HG03354 (cell line): ENCODE data around the gene PSMD4.

Experiments
- ATAC-seq: cut with Tn5 transposase; IDR thresholded peaks from one replicate; pipeline ENCODE4 v1.9.1; 2021; ENCODE audit warnings: mild to moderate bottlenecking; ENCODE audit not compliant: unreplicated experiment, poor library complexity, severe bottlenecking

The PSMD4 gene

DNA sequence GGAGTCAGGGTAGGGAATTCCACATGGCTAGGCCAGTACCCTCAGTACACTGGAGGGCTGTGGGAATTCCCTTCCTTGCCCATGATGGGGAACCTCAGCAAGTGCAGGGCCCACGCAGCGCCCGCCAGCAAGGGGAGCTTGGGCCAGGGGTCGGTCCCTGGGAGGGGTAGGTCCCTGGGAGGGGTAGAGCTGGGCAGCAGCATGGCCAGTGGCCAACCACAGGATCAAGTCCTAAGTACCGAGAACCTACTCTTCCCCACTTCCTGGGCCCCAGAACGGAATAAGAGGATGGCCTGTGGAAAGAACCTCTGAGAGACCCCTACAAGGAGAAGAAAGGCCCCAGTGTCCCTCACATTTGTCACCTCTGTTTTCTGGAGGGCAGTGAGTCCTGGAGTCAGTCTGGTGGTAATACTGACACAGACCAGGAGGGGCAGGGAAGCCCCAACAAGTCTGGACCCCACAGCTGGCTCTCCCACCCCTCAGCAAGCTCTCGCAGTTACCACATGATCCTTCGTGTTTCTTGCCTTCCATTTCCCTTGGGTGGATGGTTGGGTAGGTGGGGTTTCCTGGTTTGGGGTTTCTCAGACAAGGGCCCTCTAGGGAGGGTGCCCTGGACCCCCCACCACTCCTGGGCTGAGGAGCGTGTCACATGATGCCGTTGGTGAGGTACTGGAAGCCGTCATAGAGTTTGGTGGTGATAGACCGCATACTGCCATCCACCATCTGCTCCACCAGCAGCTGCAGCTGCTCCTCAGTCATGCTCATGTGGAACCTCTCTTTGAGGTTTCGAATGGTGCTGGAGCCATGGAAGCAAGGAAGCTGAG lies 37.9 kb downstream of the PSMD4 start:
- ATAC-seq = no peak

DNA sequence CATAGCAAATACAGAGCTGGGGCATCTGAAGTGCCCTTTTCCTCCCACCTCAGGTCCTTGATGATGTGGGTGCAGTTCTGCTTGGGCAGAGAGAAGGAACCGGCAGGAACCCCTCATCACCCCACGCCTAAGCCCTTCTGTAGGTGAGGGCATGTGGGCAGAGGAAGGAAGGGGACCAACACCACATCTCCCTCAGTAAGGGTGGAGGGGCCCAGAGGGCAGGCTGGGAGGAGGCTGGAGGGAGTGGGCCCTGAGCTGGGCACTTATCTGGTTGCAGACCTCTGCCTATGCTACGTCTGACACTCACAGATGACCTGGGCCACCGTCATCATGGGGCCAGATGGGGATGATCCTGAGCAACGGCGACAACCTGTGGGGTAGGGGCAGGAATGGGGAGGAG lies 38.6 kb downstream of the PSMD4 start:
- no peak for ATAC-seq

DNA sequence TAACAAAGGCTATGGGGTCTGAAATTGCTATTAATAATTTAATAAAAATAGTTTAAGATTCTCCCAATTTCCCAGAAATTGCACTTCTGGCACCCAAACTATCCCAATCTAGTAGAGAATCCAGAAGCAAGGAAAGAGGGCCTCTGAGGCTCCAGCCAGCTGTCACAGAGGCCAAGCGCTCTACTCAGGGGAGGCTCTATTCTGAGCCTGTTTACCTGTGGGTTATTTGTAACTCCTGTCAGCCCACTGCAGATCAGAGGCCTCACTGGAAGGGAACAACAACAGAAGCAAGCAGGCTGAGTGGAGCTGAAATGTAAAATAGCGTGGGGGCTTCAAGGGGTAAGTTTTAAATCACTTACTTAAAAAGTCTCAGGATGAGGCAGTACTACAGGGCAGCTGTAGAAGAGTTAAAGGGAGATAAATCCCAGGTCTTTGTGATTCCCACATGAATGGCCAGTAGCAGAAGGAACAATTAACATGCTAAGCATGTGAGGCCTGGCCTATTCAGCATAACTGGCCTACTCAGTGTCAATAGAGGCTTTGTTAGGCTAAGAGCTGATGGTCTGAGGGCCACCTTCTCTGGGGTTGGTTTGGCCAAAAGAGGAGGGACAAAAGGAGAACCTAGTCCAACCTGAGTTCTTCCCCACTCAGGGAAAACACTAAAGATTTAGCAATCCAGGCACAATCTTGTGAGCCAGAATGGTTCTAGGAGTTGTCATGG lies 40.4 kb downstream of the PSMD4 start:
- no peak for ATAC-seq

DNA sequence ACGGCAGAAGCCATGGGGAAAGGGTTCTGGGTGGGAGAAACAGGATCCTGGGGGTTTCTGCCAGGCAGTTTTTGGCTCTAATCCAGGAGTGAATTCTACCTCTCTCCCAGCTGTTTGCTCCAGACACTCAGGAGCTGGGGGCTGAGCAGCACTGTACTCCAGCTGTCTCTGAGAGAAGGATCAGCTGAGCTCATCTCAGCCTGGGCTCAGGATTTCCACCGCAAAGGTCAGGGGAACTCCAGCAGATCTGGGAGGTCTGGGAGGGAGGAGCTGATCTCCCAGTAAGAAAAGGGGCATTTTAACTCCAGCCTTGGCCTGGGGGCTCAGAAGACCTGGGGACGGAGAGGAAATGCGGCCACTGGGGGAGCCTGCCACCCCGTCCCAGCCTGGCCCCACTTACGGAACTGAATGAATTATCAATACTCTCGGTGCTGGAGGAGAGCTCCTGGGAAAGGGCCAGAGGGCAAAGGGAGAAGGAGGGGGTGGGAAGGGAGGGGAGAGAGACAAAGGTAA lies 55.3 kb downstream of the PSMD4 start:
- no peak for ATAC-seq

DNA sequence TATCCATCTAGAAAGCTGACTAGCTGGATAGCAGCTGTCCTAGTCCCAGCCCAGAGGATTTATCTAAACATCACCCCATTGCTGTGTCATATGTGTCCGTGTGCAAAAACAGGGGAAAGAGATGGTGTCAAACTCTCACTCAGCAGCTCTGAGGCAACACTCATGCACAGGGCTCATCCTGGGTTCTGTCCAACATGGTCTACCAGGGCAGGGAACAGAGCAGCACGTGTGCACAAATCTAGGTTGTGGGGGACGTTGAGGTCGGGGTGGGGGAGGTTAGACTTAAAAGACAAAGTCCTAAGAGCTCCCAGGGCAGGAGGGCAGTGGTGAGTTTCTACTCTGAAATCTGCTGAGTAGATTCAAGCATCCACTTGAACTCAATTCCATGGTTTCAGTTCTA lies 56.5 kb downstream of the PSMD4 start:
- no peak for ATAC-seq

DNA sequence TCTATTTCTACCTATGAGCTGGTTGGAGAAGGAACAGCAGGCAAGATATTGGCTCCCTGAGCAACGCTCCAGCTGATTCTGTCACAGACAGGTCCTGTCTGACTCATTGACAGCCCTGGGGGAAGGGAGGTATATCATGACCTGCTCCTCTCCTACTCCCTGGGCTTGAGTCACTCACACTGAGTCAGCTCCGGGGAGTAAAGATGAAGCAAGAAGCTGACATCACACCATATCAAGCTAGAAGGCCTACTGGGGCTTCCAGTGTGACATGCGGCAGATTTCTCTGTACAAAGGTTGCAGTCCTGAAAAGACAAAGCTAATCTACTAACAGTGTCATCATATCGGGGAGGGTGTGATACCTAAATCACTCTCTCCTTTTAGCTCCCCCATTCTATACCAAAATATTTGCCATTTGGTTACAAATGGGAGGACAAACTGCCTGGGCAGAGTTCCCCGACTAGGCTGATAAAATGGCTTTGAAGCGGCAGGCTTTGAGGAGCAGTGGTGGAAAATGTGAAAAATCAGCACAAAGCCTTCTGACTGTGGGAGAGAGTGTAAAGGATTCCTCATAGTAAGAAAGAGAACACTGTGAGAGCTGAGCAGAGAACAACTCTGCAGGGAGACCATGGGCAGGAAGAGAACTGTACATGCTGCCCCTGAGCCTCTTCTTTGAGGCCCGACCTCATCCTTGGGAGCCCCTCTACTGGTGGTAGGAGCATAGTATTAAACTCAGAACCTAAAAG lies 57.2 kb downstream of the PSMD4 start:
- no peak for ATAC-seq

DNA sequence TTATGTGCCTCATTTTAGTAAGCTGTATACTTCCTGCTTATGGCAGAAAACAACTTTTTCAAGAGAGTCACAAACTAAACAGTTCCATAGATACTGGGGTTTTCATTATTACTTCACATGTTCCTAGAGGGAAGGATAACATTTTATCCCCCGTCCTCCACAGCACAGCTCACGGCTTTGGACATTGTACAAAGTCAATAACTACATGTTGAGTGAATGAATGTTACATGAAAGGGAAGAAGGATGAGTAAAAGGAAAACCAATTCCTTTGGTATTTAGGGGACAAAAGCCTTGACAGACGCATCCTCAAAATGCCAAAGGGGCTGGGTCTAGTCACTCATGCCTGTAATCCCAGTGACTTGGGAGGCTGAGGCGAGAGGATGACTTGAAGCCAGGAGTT lies 57.9 kb downstream of the PSMD4 start:
- no peak for ATAC-seq

DNA sequence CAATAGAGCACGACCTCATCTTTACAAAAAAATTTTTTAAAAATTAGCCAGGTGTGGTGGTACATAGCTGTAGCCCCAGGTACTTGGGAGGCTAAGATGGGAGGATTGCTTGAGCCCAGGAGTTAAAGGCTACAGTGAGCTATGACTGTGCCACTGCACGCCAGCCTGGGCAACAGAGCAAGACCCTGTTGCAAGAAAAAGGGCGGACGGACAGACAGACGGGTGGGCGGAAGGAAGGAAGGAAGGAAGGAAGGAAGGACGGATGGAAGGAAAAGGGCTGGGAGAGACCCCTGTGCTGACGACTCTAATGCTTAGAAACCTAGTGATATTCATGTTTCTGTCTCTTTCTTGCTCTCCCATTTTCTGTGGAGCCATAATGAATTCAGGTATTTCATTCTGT lies 58.3 kb downstream of the PSMD4 start:
- no peak for ATAC-seq

DNA sequence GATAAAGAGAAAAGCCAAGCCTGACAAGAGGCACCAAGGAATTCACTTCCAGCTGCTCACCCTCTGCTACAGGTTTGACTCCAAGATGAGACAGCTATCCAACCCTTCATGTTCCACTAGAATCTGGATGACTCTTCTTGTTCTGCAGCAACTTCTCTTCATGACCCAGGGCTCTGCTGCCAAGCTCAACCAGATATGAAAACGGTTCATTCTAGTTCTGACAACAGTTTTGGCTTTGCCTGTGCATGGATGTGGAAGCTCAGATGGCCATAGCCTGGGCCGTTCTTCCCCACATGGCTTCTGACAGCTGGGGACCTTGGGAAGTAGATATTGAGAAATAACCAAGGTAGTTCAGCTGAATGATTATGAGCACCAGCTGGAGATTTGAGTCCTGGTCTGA lies 59.0 kb downstream of the PSMD4 start:
- ATAC-seq = no peak

DNA sequence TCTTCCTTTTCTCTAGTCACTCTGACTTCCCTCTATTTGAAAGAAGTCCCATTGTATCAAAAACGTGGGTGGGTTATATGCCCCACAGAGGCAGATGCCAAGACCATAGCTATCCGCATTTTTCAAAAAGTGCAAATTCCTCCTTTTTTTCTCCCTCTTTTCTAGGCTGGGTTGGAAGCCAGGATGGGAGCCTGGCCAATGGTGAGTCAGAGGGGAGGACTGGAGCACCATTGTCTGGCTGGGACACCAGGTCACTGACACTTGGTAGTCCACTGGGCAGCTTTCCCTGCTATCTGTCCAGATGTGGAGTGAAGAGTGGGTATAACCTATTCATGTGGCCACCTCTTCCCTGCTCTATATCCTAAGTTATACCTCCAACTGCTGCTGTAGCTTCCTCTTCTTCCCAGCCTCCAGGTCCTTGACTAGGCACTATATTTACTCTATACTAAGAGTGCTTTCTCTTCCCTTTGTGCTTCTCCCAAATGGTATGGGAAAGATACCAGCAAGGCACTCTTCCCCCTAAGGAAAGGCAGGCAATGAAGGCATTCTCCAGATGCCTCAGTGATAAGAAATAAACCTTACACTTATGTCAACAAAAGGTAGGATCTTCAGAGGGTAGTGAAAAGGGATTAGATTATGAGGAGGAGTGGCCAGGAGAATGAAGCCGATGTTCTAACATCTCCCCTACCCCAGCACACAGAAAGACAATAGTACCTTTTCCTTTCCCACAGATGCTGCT lies 59.8 kb downstream of the PSMD4 start:
- ATAC-seq = no peak

DNA sequence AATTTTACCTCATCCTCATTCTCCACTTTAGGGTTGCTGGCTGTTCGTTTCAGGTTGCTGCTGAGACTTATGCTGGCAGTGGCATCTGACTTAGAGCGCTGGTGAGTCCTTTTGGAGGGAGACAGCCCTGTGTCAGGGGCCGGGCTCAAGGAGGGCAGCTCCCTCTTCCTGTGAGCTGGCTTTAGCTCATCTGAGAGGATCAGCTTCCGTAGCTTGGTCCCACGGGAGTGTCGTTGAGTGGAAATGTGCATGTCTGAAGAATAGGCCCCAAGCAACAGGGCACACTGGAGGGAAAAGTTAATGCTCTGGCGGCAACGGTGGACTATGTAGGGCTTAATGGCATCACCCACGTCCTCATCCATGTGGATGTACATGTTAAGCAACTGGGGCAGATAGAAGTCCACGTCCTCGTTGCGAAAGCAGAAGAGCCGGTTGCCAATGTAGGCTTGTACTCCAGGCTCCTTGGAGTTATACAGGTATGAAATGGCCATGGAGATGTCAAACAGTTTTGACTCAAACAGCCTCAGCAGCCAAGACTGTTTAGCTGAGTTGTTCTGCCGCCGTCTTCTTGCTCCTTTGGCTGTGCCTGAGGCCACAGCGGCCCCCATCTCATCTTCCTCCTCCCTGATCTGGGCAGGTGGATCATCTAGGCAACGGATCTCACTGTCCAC lies 61.2 kb downstream of the PSMD4 start:
- no peak for ATAC-seq
